IMR-90 (cell line): ENCODE data around the gene RUNX1. TPM values are rescaled to one million over a fixed set of nuclear protein-coding genes. Genes with fewer than 3 reads are reported as not detected.
A peak's percentile ranks its signal among the peaks of the same experiment; 100 is the strongest.

Experiments used
- ATAC-seq: fragments of 200-7000 bp; cut with Tn5 transposase; 2 replicates; pipeline ENCODE4 v1.9.1; 2020; ENCODE audit warnings: low read depth, mild to moderate bottlenecking, moderate library complexity
- BruUV-seq: library from RNA; stranded (reverse); fragments of 400-500 nt; replicated peaks from 2 replicates; lab custom pipeline; 2021; lab: Mats Ljungman, UMichigan
- CTCF ChIA-PET: fragments of 300-600 bp; formaldehyde crosslinking; extraction: SDS; loops from one replicate; lab custom pipeline; 2021; ENCODE audit warnings: antibody characterized with exemption; lab: Yijun Ruan, JAX
- POLR2A ChIA-PET: fragments of 300-600 bp; sonication (Branson Sonifier 250); formaldehyde crosslinking; loops from one replicate; lab custom pipeline; 2022; ENCODE audit warnings: antibody characterized with exemption; ENCODE audit not compliant: unreplicated experiment; lab: Charles Lee
- DNase-seq: peaks from one replicate; pipeline ENCODE4 v3.0.0; 2013
- H2AFZ ChIP-seq: replicated peaks from 2 replicates; pipeline ENCODE3; 2013; ENCODE audit warnings: low read length, mild to moderate bottlenecking; ENCODE audit not compliant: poor library complexity
- H2AK5ac ChIP-seq: 2 replicates; pipeline ENCODE4 v1.6.1; 2013; ENCODE audit warnings: low read depth, low read length, inconsistent platforms
- H2AK9ac ChIP-seq: replicated peaks from 2 replicates; pipeline ENCODE3; 2013; ENCODE audit warnings: mild to moderate bottlenecking, low read depth, low read length, moderate library complexity; ENCODE audit not compliant: poor library complexity
- H2BK120ac ChIP-seq: 2 replicates; pipeline ENCODE4 v1.6.1; 2013; ENCODE audit warnings: low read depth, low read length, inconsistent platforms
- H2BK15ac ChIP-seq: 3 replicates; pipeline ENCODE4 v1.6.1; 2013; ENCODE audit warnings: low read depth, low read length, inconsistent platforms
- H2BK20ac ChIP-seq: 2 replicates; pipeline ENCODE4 v1.6.1; 2013; ENCODE audit warnings: low read depth, mild to moderate bottlenecking, inconsistent platforms, low read length, moderate library complexity
- H2BK5ac ChIP-seq: 2 replicates; pipeline ENCODE4 v1.6.1; 2013; ENCODE audit warnings: mild to moderate bottlenecking, low read depth, low read length, inconsistent platforms; ENCODE audit not compliant: poor library complexity, severe bottlenecking
- H3K14ac ChIP-seq: replicated peaks from 2 replicates; pipeline ENCODE4 v1.6.1; 2013; ENCODE audit warnings: low read depth, low read length, inconsistent platforms
- H3K18ac ChIP-seq: 2 replicates; pipeline ENCODE4 v1.6.1; 2013; ENCODE audit warnings: low read depth, low read length, control low read depth
- H3K23ac ChIP-seq: 2 replicates; pipeline ENCODE4 v1.6.1; 2013; ENCODE audit warnings: low read depth, low read length, inconsistent platforms
- H3K27ac ChIP-seq: 2 replicates; pipeline ENCODE4 v1.5.1; 2013; ENCODE audit warnings: mild to moderate bottlenecking, control low read depth, low read length; ENCODE audit not compliant: insufficient read depth
- H3K27me3 ChIP-seq: 2 replicates; pipeline ENCODE4 v1.6.1; 2013; ENCODE audit warnings: low read length; ENCODE audit not compliant: control insufficient read depth, insufficient read depth
- H3K36me3 ChIP-seq: 2 replicates; pipeline ENCODE4 v1.6.1; 2013; ENCODE audit warnings: low read length, mixed read lengths; ENCODE audit not compliant: control insufficient read depth, insufficient read depth
- H3K4ac ChIP-seq: 2 replicates; pipeline ENCODE4 v1.6.1; 2013; ENCODE audit warnings: low read depth, low read length, inconsistent platforms
- H3K4me1 ChIP-seq: 2 replicates; pipeline ENCODE4 v1.6.1; 2013; ENCODE audit warnings: low read length, mixed read lengths; ENCODE audit not compliant: control insufficient read depth, insufficient read depth
- H3K4me2 ChIP-seq: 2 replicates; pipeline ENCODE4 v1.6.1; 2013; ENCODE audit warnings: low read depth, mild to moderate bottlenecking, control low read depth, low read length, moderate library complexity
- H3K4me3 ChIP-seq: 2 replicates; pipeline ENCODE4 v1.5.1; 2013; ENCODE audit warnings: low read depth, mild to moderate bottlenecking, control low read depth, low read length, moderate library complexity; ENCODE audit not compliant: insufficient read depth
- H3K56ac ChIP-seq: 2 replicates; pipeline ENCODE4 v1.6.1; 2013; ENCODE audit warnings: low read length, inconsistent platforms; ENCODE audit not compliant: insufficient read depth; ENCODE audit errors: extremely low read depth
- H3K79me1 ChIP-seq, 2 experiments: 2 replicates each; pipeline ENCODE4 v1.6.1; 2013; ENCODE audit warnings: low read length in 2 of 2, inconsistent platforms in 1 of 2, low read depth in 1 of 2
- H3K9ac ChIP-seq: 2 replicates; pipeline ENCODE4 v1.6.1; 2013; ENCODE audit warnings: low read depth, low read length, control low read depth
- H3K9me1 ChIP-seq: 2 replicates; pipeline ENCODE4 v1.6.1; 2013; ENCODE audit warnings: low read length, inconsistent platforms; ENCODE audit not compliant: insufficient read depth
- H3K9me3 ChIP-seq: 2 replicates; pipeline ENCODE4 v1.6.1; 2013; ENCODE audit warnings: low read length; ENCODE audit not compliant: control insufficient read depth, insufficient read depth
- H4K20me1 ChIP-seq: 2 replicates; pipeline ENCODE4 v1.6.1; 2013; ENCODE audit warnings: low read length, inconsistent platforms; ENCODE audit not compliant: insufficient read depth
- H4K5ac ChIP-seq: 2 replicates; pipeline ENCODE4 v1.6.1; 2013; ENCODE audit warnings: mild to moderate bottlenecking, low read depth, low read length, control low read depth
- H4K8ac ChIP-seq, 2 experiments: 2 replicates each; pipeline ENCODE4 v1.6.1; 2013; ENCODE audit warnings: low read depth in 2 of 2, low read length in 2 of 2, control low read depth in 1 of 2, inconsistent platforms in 1 of 2
- H4K91ac ChIP-seq: 2 replicates; pipeline ENCODE4 v1.6.1; 2013; ENCODE audit warnings: low read depth, low read length, inconsistent platforms; ENCODE audit not compliant: insufficient read depth
- BHLHE40 ChIP-seq: fragments of 150-350 bp; IDR thresholded peaks from 2 replicates; pipeline ENCODE4 v1.6.1; 2016; ENCODE audit warnings: mild to moderate bottlenecking, low read depth, low read length
- CEBPB ChIP-seq: IDR thresholded peaks from 2 replicates; pipeline ENCODE4 v1.6.1; 2012; ENCODE audit warnings: low read depth, low read length, improper control_type of control experiment
- CHD1 ChIP-seq: IDR thresholded peaks from 2 replicates; pipeline ENCODE4 v1.6.1; 2012; ENCODE audit warnings: low read depth, low read length, improper control_type of control experiment
- MAFK ChIP-seq: IDR thresholded peaks from 2 replicates; pipeline ENCODE4 v1.6.1; 2012; ENCODE audit warnings: low read depth, low read length, improper control_type of control experiment
- MAZ ChIP-seq: IDR thresholded peaks from 2 replicates; pipeline ENCODE4 v1.6.1; 2012; ENCODE audit warnings: low read depth, mild to moderate bottlenecking, low read length, improper control_type of control experiment, moderate library complexity, borderline replicate concordance
- MXI1 ChIP-seq: IDR thresholded peaks from 2 replicates; pipeline ENCODE4 v1.6.1; 2012; ENCODE audit warnings: low read depth, mild to moderate bottlenecking, low read length, moderate library complexity, borderline replicate concordance
- RAD21 ChIP-seq: IDR thresholded peaks from 2 replicates; pipeline ENCODE4 v1.6.1; 2012; ENCODE audit warnings: low read length, improper control_type of control experiment
- RCOR1 ChIP-seq: IDR thresholded peaks from 2 replicates; pipeline ENCODE4 v1.6.1; 2012; ENCODE audit warnings: mild to moderate bottlenecking, low read length, improper control_type of control experiment; ENCODE audit not compliant: insufficient replicate concordance
- RFX5 ChIP-seq: IDR thresholded peaks from 2 replicates; pipeline ENCODE4 v1.8.0; 2012; ENCODE audit warnings: low read depth, mild to moderate bottlenecking, low read length, moderate library complexity
- WGBS, 2 experiments: methylation state at CpG; one replicate each; pipeline versions ENCODE4 v1.1.5 to v1.1.7; 2013; ENCODE audit warnings: missing lambda C conversion rate in 2 of 2; ENCODE audit not compliant: insufficient read length in 1 of 2; ENCODE audit errors: extremely low coverage in 2 of 2; 5-methylcytosine and 5-hydroxymethylcytosine counted together
- dilution Hi-C: fragments of 300-500 bp; cut with HindIII; formaldehyde crosslinking; loops from one replicate; pipeline ENCODE4 v1.14.3; 2018; ENCODE audit warnings: low sequenced_read_pairs; ENCODE audit not compliant: unreplicated experiment
- in situ Hi-C: fragments of 300-500 bp; cut with MboI; formaldehyde crosslinking; loops from 3 replicates; pipeline ENCODE4 v1.14.3; 2019; ENCODE audit warnings: low sequenced_read_pairs, inconsistent platforms, mixed read lengths
- intact Hi-C: fragments of 100-400 bp; cut with micrococcal nuclease; formaldehyde crosslinking; loops from 2 replicates; pipeline ENCODE4 v1.10.0; 2022
- polyA plus RNA-seq, 3 experiments: library from polyadenylated mRNA; depleted of rRNA; stranded (reverse); fragments of >200 nt; gene quantifications; 2 replicates each; pipeline ENCODE4 v1.2.3, GENCODE V29; 2012; ENCODE audit warnings: low replicate concordance in 1 of 3
- total RNA-seq: library from RNA; depleted of rRNA; stranded (reverse); fragments of >200 nt; gene quantifications from 2 replicates; pipeline ENCODE4 v1.2.3, GENCODE V29; 2012
- TF ChIP-seq, protein P1 (sequence below): fragments of 150-350 bp; IDR thresholded peaks from 2 replicates; pipeline ENCODE4 v1.6.1; 2017; ENCODE audit warnings: mild to moderate bottlenecking, antibody characterized with exemption, low read length, low read depth
- TF ChIP-seq, protein P2 (sequence below): conservative IDR thresholded peaks from 2 replicates; pipeline ENCODE4 v1.5.1; 2012; ENCODE audit warnings: mild to moderate bottlenecking, low read depth, low read length, improper control_type of control experiment
- TF ChIP-seq, protein P3 (sequence below): fragments of 150-350 bp; IDR thresholded peaks from 2 replicates; pipeline ENCODE4 v1.6.1; 2016; ENCODE audit warnings: low read depth, mild to moderate bottlenecking, low read length, moderate library complexity, borderline replicate concordance

Gene RUNX1
- total and polyA plus RNA-seq, 2 of the 4 experiments (the other 2 are of a cell fraction): 34.5 to 56.5 TPM

- no peak for TF ChIP-seq RFX5
- TF ChIP-seq, protein P1, sequence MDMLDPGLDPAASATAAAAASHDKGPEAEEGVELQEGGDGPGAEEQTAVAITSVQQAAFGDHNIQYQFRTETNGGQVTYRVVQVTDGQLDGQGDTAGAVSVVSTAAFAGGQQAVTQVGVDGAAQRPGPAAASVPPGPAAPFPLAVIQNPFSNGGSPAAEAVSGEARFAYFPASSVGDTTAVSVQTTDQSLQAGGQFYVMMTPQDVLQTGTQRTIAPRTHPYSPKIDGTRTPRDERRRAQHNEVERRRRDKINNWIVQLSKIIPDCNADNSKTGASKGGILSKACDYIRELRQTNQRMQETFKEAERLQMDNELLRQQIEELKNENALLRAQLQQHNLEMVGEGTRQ: no peak
- no peak for TF ChIP-seq RCOR1
- no peak for TF ChIP-seq CEBPB
- TF ChIP-seq BHLHE40: no peak
- TF ChIP-seq, protein P2, sequence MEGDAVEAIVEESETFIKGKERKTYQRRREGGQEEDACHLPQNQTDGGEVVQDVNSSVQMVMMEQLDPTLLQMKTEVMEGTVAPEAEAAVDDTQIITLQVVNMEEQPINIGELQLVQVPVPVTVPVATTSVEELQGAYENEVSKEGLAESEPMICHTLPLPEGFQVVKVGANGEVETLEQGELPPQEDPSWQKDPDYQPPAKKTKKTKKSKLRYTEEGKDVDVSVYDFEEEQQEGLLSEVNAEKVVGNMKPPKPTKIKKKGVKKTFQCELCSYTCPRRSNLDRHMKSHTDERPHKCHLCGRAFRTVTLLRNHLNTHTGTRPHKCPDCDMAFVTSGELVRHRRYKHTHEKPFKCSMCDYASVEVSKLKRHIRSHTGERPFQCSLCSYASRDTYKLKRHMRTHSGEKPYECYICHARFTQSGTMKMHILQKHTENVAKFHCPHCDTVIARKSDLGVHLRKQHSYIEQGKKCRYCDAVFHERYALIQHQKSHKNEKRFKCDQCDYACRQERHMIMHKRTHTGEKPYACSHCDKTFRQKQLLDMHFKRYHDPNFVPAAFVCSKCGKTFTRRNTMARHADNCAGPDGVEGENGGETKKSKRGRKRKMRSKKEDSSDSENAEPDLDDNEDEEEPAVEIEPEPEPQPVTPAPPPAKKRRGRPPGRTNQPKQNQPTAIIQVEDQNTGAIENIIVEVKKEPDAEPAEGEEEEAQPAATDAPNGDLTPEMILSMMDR: no peak
- TF ChIP-seq, protein P3, sequence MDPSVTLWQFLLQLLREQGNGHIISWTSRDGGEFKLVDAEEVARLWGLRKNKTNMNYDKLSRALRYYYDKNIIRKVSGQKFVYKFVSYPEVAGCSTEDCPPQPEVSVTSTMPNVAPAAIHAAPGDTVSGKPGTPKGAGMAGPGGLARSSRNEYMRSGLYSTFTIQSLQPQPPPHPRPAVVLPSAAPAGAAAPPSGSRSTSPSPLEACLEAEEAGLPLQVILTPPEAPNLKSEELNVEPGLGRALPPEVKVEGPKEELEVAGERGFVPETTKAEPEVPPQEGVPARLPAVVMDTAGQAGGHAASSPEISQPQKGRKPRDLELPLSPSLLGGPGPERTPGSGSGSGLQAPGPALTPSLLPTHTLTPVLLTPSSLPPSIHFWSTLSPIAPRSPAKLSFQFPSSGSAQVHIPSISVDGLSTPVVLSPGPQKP: no peak
- TF ChIP-seq MAFK: no peak
- no peak for TF ChIP-seq MXI1
- TF ChIP-seq CHD1: no peak
- TF ChIP-seq RAD21: no peak
- no peak for TF ChIP-seq MAZ
- Histone ChIP-seq H3K27me3 (no peaks in the 10 kb centered on the region), H3K27ac (no peak overlapping the region), H3K9ac (no peak overlapping the region), H3K23ac (peak overlapping the region; percentile 81), H4K20me1 (no peaks in the 10 kb centered on the region), H4K91ac (peak overlapping the region; percentile 85), H2BK120ac (peak overlapping the region; percentile 94), H4K5ac (peak overlapping the region; percentile 92; the same call in 1 of the 2 replicates), H2AK5ac (peak overlapping the region; percentile 98), H4K8ac (peak overlapping the region; percentile 31 to 68; a peak in 1 of 4 replicates), H3K36me3 (no peaks in the 10 kb centered on the region), H3K4ac (peak overlapping the region; percentile 89), H2AK9ac (peak overlapping the region; percentile 22), H3K4me2 (no peak overlapping the region), H2BK15ac (peak overlapping the region; percentile 90; the same call in 2 of the 3 replicates), H2BK5ac (no peak overlapping the region), H3K14ac (peak overlapping the region; percentile 77), H3K4me3 (no peak overlapping the region), H3K56ac (no peak overlapping the region), H3K79me1 (peaks cover 0 to 17% of the 10 kb centered on the region in 2 experiments; a peak in 2 of 4 replicates), H3K18ac (peak overlapping the region; percentile 90), H3K9me1 (peaks cover 23% of the 10 kb centered on the region), H2BK20ac (peak overlapping the region; percentile 96), H3K4me1 (peaks cover 15% of the 10 kb centered on the region), H3K9me3 (no peaks in the 10 kb centered on the region), H2AFZ (no peak overlapping the region)
- intact Hi-C loops: no loop called here
- 100% methylated on average over 3 of the region's 6 CpGs; no CpG with 5 or more reads in 1 of the 2 experiments for WGBS, 2 experiments
- ChIA-PET CTCF (no interaction called here), POLR2A (interaction anchor here (0.6 kb wide), 1 partner anchor 106 kb away, joined by 3 read pairs; no protein-coding TSS in a partner anchor)
- in situ Hi-C loops: no loop called here
- dilution Hi-C loops: no loop called here
- no peak; the same call in 1 of the 2 replicates for ATAC-seq
- DNase-seq: no peak
- BruUV-seq: no TSS peak
Observed at GRCh38 chr21:35005560-35006224, 43.4 kb downstream of the RUNX1 start.
